HL-60/S4 treated with retinoic acid at 250 ng/mL for 4 days and 3 days (cell line): ENCODE measurements around the gene STOM.

Experiments
- in situ Hi-C: fragments of 300-500 bp; cut with MboI; formaldehyde crosslinking; loops from 2 replicates; pipeline ENCODE4 v1.7.0; 2022; ENCODE audit warnings: low sequenced_read_pairs

STOM gene

GRCh38 chr9:121289026-121289771 is 80.9 kb downstream of the STOM start:
- in situ Hi-C loops = loop anchor here (10.0 kb wide), 1 partner anchor 64 kb away; no protein-coding TSS in a partner anchor
